Activated gamma-delta T cell (primary cell): ENCODE measurements around the gene KCNAB1.
"Not testable (repeated sequence)": the region's sequence is repeated elsewhere in the genome, so short reads cannot be mapped to it uniquely, and the experiment has no call there.

Experiments used
- DNase-seq: peaks from one replicate; lab custom pipeline; 2025; lab: John Stamatoyannopoulos, UW

Gene KCNAB1

GRCh38 chr3:156539051-156539450 is 418.7 kb downstream of the KCNAB1 start:
- no peak for DNase-seq

GRCh38 chr3:156539802-156540201 is 419.4 kb downstream of the KCNAB1 start:
- DNase-seq: no peak

DNA sequence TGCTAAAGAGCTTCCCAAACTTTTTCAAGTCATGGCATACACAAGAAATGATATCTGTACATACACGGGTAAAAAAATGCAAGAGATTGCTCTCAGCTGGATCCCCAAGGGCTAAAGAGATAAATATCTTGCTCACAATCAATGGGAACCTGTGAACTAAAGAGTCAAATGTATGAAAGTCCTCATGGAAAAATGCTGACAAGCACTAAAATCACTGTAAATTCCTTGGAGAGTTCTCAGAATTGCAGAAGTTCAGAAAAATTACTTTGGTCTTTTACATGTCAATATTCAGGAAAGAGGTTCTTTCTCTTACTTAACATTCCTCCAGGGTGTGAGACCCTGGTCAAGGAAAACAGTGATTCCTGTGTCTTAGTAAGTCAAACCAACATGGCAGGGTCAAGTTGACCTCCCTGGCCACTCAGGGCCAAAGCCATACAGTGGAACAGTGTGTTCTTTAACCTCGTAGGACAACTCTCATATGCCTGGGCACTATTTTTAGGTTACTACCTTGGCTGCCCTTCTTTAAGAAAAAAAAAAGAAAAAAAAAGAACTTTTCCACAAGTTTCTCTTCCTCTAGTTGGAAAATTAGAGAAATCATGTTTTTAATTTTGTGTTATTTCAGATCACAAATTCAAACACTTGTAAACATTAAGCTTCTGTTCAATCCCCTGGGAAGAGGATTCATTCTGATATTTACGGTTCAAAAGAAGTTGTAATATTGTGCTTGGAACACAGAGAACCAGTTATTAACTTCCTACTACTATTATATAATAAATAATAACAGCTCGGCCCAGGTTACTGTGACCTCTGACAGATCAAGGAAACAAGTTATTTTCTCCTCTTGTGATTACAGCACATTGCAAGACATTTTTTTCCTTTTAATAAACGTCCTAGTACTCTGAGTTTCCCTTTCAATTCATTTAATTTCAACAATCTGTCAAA is 422.0 kb downstream of the KCNAB1 start:
- no peak for DNase-seq

GRCh38 chr3:156543043-156543555 is 422.7 kb downstream of the KCNAB1 start:
- no peak for DNase-seq

DNA sequence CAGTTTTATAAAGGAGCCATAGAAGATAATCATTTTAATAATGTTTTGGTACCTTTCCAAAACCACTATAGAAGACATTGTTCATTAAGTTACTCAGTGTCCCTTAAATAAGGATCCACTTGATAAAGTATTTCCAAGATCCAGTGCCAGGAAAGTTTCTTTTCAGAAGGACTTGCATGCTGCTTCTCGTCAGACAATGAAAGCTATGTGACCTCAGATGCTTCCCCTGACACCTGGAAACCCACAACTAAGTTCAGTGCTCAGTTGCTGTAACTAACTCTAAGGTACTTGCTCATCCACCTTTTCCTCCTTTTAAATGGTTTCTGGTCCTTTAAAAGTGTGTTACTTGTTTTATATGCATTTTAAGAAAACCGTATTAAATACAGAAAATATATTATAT is 427.3 kb downstream of the KCNAB1 start:
- no peak for DNase-seq

GRCh38 chr3:156548041-156548687 is 427.8 kb downstream of the KCNAB1 start:
- DNase-seq: no peak

- DNase-seq: no peak
Measured at GRCh38 chr3:156548902-156549301, 428.5 kb downstream of the KCNAB1 start.

GRCh38 chr3:156551261-156551660 is 430.9 kb downstream of the KCNAB1 start:
- DNase-seq: no peak

- DNase-seq: no peak
Measured at GRCh38 chr3:156551746-156552145, 431.4 kb downstream of the KCNAB1 start.

DNA sequence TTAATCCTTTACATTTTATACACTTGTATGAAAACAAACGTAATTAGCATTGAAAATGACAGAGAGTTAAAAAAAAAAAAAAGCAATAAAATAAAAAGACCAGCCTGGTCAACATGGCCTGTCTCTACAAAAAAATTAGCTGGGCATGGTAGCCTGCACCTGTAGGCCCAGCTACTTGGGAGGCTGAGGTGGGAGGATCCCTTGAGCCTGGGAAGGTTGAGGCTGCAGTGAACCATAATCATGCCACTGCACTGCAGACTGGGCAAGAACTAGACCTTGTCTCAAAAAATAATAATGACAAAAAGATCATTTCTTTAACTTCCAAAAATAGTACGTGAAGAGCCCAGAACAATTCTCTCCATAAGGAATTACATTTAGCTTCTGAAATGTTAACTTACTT is 432.6 kb downstream of the KCNAB1 start:
- DNase-seq: no peak

GRCh38 chr3:156553705-156554356 is 433.5 kb downstream of the KCNAB1 start:
- DNase-seq: no peak

- DNase-seq: no peak
Measured at GRCh38 chr3:156554515-156554841, 434.1 kb downstream of the KCNAB1 start.

GRCh38 chr3:156554842-156555687 is 434.7 kb downstream of the KCNAB1 start, which contains the start of gene SSR3:
SSR3 (minus strand) TSS chr3:156555117; CDS start chr3:156555089, 28 bp downstream.
- peak; percentile 97 for DNase-seq

GRCh38 chr3:156558389-156558788 is 438.0 kb downstream of the KCNAB1 start:
- DNase-seq: no peak

- DNase-seq: no peak
Measured at GRCh38 chr3:156559321-156559720, 438.9 kb downstream of the KCNAB1 start.

DNA sequence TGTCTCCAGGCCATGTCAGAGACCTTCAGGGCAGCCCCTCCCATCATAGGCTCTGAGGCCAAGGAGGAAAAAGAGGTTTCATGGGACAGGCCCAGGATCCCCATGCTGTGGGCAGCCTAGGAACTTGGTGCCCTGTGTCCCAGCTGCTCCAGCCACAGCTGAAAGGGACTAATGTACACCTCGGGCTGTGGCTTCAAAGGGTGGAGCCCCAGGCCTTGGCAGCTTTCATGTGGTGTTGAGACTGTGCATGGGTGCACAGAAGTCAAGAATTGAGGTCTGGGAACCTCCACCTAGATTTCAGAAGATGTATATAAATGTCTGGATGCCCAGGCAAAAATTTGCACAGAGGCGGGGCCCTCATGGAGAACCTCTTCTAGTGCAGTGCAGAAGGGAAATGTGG is 441.2 kb downstream of the KCNAB1 start:
- DNase-seq: no peak

DNA sequence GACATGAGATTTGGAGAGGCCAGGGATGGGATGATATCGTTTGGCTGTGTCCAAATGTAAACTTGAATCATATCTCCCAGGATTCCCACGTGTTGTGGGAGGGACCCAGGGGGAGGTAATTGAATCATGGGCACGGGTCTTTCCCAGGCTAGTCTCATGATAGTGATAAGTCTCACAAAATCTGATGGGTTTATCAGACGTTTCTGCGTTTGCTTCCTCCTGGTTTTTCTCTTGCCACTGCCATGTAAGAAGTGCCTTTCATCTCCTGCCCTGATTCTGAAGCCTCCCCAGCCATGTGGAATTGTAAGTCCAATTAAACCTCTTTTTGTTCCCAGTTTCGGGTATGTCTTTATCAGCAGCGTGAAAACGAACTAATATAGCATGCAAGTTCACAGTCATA is 442.1 kb downstream of the KCNAB1 start:
- DNase-seq: not testable (repeated sequence)

DNA sequence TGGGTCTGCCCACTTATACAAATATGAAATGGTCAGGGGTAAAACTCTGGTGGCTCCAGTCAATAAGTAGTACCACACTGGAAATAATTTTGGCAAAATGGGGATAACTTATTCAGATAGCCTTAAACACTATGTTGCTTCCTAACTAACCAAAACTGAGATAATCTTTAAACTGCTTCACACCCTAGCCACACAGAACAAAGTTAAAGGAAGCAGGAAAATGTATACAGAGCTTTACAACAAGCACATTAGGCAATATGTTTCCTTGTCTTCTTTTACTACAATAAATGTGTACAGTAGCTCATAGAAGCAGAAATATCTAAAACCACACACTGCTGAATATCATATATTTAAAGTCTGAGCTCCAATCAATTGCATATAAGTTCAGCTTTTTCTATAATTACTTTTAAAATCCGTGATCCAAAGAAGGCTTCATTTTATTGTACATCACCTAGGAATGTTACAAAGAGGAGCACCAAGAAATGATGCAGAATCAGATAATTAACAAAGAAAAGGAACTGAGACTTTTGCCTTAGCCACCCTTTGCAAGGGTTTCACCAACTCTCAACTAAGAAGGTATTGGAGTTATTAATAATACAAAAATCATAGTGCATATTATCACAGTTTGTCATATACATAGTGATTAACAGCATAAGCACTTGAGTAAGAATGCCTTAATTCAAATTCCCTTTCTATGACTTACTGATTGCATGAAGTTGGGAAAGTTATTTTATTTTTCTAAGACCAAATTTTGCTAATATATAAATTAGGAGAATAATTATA is 443.7 kb downstream of the KCNAB1 start:
- no peak for DNase-seq

GRCh38 chr3:156569016-156569415 is 448.6 kb downstream of the KCNAB1 start:
- not testable (repeated sequence) for DNase-seq

DNA sequence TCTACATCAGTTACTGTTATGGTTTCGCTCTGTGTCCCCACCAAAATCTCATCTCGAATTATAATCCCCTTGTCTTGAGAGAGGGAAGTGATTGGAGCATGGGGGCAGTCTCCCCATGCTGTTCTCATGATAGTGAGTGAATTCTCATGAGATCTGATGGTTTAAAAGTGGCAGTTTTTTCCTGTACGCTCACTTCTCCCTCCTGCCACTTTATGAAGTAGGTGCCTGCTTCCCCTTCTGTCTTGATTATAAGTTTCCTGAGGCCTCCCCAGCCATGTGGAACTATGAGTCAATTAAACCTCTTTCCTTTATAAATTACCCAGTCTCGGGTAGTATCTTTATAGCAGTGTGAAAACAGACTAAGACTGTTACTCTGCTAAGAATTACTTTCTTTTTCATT is 449.5 kb downstream of the KCNAB1 start:
- not testable (repeated sequence) for DNase-seq

GRCh38 chr3:156575641-156576040 is 455.3 kb downstream of the KCNAB1 start:
- DNase-seq: no peak
